Endothelial cell of umbilical vein (primary cell): ENCODE results near the gene FAR1.

Experiments used
- TF ChIP-seq, protein P1 (sequence below), 2 donors: IDR thresholded peaks; 1 replicate in 1 of 2; 2 replicates in 1 of 2; pipeline ENCODE4 v1.5.1; 2011; ENCODE audit warnings: low read length in 2 of 2, mild to moderate bottlenecking in 2 of 2, moderate library complexity in 2 of 2, control low read depth in 1 of 2, inconsistent platforms in 1 of 2, low read depth in 1 of 2; ENCODE audit not compliant: insufficient read depth in 1 of 2; ENCODE audit errors: extremely low read depth in 1 of 2
- TF ChIP-seq, protein P2 (sequence below): IDR thresholded peaks from 2 replicates; pipeline ENCODE4 v1.6.1; 2011; ENCODE audit not compliant: insufficient read depth, insufficient read length

DNA sequence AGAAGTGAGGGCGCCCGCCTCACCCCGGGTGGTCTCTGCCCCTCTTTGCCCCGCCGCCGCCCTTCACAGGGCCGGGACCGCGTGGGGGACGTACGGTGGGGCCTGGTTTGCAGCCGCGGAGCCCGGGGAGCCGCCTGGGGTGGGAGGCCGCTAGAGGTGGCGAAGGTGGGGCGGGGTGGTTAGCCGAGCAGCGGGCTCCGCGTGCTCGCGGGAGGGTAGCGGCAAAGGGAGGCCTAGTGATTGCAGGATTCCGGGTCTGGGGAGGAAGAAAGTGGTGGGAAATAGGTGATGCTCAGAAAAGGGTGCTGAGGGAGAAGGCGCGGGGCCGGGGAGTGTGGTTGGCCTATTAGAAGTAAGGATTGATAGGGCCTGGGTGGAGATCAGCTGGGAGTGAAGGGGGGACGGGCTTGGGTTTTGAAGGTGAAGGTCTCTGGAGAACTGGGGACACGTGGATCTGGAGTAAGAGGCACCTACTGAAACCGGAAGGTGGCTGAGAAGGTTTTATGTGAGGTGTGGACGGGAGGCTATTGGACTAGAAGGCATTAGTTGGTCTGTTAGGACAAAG lies 571 bp downstream of the FAR1 start:
- TF ChIP-seq, protein P1, sequence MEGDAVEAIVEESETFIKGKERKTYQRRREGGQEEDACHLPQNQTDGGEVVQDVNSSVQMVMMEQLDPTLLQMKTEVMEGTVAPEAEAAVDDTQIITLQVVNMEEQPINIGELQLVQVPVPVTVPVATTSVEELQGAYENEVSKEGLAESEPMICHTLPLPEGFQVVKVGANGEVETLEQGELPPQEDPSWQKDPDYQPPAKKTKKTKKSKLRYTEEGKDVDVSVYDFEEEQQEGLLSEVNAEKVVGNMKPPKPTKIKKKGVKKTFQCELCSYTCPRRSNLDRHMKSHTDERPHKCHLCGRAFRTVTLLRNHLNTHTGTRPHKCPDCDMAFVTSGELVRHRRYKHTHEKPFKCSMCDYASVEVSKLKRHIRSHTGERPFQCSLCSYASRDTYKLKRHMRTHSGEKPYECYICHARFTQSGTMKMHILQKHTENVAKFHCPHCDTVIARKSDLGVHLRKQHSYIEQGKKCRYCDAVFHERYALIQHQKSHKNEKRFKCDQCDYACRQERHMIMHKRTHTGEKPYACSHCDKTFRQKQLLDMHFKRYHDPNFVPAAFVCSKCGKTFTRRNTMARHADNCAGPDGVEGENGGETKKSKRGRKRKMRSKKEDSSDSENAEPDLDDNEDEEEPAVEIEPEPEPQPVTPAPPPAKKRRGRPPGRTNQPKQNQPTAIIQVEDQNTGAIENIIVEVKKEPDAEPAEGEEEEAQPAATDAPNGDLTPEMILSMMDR (IDR thresholded peaks at IDR 0.05; ENCODE audit: extremely low read depth in 1 of 2, insufficient read depth in 1 of 2, low read depth in 1 of 2, low read length in 2 of 2) = no peak
- TF ChIP-seq, protein P2, sequence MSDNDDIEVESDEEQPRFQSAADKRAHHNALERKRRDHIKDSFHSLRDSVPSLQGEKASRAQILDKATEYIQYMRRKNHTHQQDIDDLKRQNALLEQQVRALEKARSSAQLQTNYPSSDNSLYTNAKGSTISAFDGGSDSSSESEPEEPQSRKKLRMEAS = no peak
